Activated T-cell treated with anti-CD3 and anti-CD28 coated beads, Interleukin-2, amount 50 U/mL, for 4 hours (primary cell): Measurements from ENCODE around the gene ANGPTL8. TPM values are rescaled to one million over a fixed set of nuclear protein-coding genes. Genes with fewer than 3 reads are reported as not detected.

Experiments
- ATAC-seq, 2 donors: fragments of 200-7000 bp; cut with Tn5 transposase; one replicate each; pipeline ENCODE4 v1.10.0; 2021
- DNase-seq: peaks from one replicate; pipeline ENCODE4 v3.0.0-alpha.2; 2020
- H3K27me3 Mint-ChIP-seq: one replicate; pipeline ENCODE4 v1.8.0; 2021; ENCODE audit warnings: low read depth, mixed read lengths
- H3K36me3 Mint-ChIP-seq: one replicate; pipeline ENCODE4 v1.8.0; 2022; ENCODE audit warnings: mixed read lengths; ENCODE audit not compliant: insufficient read depth
- H3K4me1 Mint-ChIP-seq: one replicate; pipeline ENCODE4 v1.8.0; 2021; ENCODE audit warnings: low read depth, mixed read lengths
- H3K4me3 Mint-ChIP-seq: one replicate; pipeline ENCODE4 v1.8.0; 2021; ENCODE audit warnings: mild to moderate bottlenecking, moderate library complexity, mixed read lengths
- H3K9me3 Mint-ChIP-seq: one replicate; pipeline ENCODE4 v1.8.0; 2021; ENCODE audit warnings: mixed read lengths
- total RNA-seq, 3 donors: library from RNA; stranded (reverse); gene quantifications; one replicate each; pipeline ENCODE4 v1.2.1, GENCODE V29; 2021

Gene ANGPTL8
- total RNA-seq, 3 donors from 2014 or later: not detected

GRCh38 chr19:11254666-11255065, 15.2 kb downstream of the ANGPTL8 start:
- ATAC-seq (no peak), DNase-seq (no peak)
- Mint-ChIP-seq H3K27me3 (peaks cover 2% of the 10 kb centered on the region), H3K4me3 (no peak overlapping the region), H3K36me3 (no peaks in the 10 kb centered on the region), H3K4me1 (no peaks in the 10 kb centered on the region), H3K9me3 (no peaks in the 10 kb centered on the region)

DNA sequence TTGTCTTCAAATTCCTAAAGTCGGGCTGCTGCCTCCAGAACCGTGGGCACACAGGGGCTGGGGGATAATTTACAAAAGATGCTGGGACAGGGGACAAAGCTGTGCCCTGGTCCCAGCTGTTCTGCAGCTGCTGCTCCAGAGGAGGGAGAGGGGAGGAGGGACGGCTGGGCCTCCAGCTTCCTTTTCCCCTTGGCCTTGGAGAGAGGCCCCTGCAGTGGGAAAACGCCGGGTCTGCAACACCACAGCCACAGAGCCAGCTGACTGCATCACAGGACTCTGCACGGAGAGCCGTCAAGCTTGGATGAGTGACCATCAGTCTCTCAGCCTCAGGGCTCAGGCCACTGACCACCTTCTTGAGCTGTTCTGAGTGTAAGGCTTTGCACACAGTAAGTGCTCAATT, 16.8 kb downstream of the ANGPTL8 start:
- Mint-ChIP-seq H3K27me3 (peaks cover 12% of the 10 kb centered on the region), H3K36me3 (no peaks in the 10 kb centered on the region), H3K4me1 (no peaks in the 10 kb centered on the region), H3K9me3 (no peaks in the 10 kb centered on the region), H3K4me3 (no peak overlapping the region)
- ATAC-seq (no peak), DNase-seq (no peak)

DNA sequence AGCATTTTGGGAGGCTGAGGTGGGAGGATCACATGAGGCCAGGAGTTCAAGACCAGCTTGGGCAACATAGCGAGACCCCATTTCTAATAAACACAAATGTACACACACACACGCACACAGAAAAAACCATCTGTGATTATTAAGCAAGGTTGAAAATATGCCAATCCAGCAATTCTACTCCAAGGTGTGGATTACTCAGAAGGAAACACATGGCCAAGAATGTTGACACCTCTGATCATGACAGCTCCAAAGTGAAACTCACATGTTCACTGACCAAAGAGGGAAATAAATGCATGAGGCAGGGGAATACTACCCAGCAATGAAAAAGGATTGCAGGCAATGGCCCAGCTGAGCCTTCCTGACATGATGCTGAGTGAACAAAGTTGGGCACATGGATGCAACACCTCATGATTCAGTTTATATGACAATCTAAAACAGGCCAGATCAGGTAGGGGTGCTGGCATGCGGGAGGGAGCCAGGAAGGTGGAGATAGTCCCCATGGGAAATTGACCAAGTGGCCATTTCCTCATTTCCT, 18.5 kb downstream of the ANGPTL8 start:
- ATAC-seq: no peak
- Mint-ChIP-seq H3K9me3 (no peaks in the 10 kb centered on the region), H3K36me3 (no peaks in the 10 kb centered on the region), H3K4me3 (no peak overlapping the region), H3K4me1 (peaks cover 1% of the 10 kb centered on the region), H3K27me3 (peaks cover 19% of the 10 kb centered on the region)
- no peak for DNase-seq

DNA sequence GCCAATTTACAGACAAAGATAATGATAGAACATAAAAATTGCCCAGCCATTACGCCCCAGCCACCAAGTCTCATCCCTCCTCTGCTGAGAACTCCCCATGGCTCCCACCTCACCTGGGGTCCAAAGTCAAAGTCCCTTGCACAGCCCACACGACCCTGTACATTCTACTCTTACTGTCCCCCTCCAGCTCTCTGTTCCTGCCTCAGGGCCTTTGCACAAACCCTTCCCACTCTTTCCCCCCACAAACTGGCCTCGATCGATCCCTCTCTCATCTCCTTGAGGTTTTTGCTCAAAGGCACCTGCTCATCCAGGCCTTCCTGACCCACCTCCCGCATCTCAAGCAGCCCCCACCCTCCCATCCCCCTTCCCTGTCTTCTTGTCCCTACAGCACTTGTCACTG, 21.6 kb downstream of the ANGPTL8 start:
- Mint-ChIP-seq H3K4me3 (peak overlapping the region; percentile 66), H3K4me1 (peaks cover 4% of the 10 kb centered on the region), H3K9me3 (no peaks in the 10 kb centered on the region), H3K27me3 (peaks cover 44% of the 10 kb centered on the region), H3K36me3 (no peaks in the 10 kb centered on the region)
- DNase-seq (no peak), ATAC-seq (no peak)

- ATAC-seq (peak in 1 of 2 donors; percentile 11), DNase-seq (no peak)
- Mint-ChIP-seq H3K36me3 (no peaks in the 10 kb centered on the region), H3K4me1 (peaks cover 4% of the 10 kb centered on the region), H3K27me3 (peaks cover 47% of the 10 kb centered on the region), H3K9me3 (no peaks in the 10 kb centered on the region), H3K4me3 (peak overlapping the region; percentile 67)
Measured at GRCh38 chr19:11261431-11261970, 22.1 kb downstream of the ANGPTL8 start.

DNA sequence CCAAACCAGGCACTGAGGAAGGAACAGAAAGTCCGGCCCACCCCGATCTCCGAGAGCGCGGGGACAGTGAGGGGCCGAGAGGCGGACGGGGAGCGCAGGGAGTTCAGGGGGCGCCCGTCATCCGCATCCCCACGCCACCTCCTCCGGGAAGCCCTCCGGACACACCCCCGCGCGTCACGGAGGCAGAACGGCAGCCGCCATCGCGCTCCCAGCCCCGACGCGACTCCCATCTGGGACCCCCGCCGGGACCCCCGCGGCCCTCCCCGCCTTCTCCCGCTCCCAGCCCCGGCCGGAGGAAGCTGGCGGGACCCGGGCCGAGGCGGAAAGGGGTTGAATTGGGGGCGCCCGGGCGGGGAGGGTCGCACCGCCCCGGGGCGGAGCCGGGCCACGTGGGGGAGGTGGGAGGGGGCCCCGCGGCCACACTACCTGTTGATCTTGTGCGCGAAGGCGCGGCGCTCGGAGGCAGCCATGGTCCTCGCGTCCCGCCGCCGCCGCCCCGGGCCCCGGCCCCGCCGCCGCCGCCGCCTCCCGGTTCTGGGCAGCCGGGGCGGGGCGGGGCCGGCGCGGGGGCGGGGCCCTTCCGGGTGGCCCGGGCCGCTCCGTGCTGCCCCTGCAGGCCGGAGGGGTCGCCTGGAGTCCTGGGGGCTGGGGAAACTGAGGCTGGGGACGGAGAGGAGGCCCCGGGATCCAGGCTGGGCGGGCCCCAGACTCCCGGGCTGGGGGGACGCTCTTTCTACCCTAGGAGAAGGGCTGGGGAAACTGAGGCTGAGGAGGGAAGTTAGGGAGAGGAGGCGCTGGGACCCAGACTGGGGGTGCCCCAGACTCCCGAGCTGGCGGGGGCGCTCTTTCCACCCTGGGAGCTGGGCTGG, 22.8 kb downstream of the ANGPTL8 start, which contains the start of gene DOCK6:
DOCK6 (minus strand) TSS at position 554 of the 869 bp plus-strand sequence; CDS start at position 470, 84 bp downstream.
- no peaks in the 10 kb centered on the region for H3K9me3 Mint-ChIP-seq
- H3K27me3 Mint-ChIP-seq: peaks cover 54% of the 10 kb centered on the region
- DNase-seq (no peak), ATAC-seq (peak; percentile 67 to 70)
- H3K4me1 Mint-ChIP-seq: peaks cover 4% of the 10 kb centered on the region
- H3K36me3 Mint-ChIP-seq: no peaks in the 10 kb centered on the region
- peak within 1 kb of the TSS; percentile 74 for H3K4me3 Mint-ChIP-seq

GRCh38 chr19:11263726-11264125, 24.3 kb downstream of the ANGPTL8 start:
- no peaks in the 10 kb centered on the region for H3K36me3 Mint-ChIP-seq
- no peak for ATAC-seq
- DNase-seq: no peak
- H3K4me1 Mint-ChIP-seq: peaks cover 4% of the 10 kb centered on the region
- H3K9me3 Mint-ChIP-seq: no peaks in the 10 kb centered on the region
- peaks cover 68% of the 10 kb centered on the region for H3K27me3 Mint-ChIP-seq
- H3K4me3 Mint-ChIP-seq: no peak overlapping the region

DNA sequence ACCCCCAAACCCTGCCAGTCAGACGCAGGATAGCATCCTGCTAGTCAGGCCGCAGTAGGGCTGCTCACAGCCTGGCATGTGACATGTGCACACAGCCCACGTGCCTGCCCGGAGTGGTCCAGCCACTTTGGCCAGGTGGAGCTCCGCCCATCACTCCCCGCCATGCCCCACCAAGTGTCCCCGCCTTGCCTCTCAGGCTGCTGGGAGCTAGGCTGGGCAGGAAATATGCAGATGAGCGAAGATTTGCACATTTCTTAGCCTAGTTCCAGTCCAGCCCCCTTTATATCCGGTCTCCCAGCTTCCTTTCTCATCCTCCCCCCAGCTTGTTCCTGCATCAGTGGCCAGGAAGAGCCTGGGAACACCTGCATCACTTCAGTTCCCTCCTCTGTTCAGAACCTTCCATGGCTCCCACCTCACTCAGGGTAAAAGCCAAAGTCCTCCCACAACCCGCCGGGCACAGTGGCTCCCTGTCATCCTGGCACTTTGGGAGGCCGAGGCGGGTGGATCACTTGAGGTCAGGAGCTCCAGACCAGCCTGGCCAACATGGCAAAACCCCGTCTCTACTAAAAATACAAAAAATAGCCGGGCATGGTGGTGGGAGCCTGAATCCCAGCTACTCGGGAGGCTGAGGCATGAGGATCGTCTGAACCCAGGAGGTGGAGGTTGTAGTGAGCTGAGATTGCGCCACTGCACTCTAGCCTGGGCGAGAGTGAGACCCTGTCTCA, 25.2 kb downstream of the ANGPTL8 start:
- H3K9me3 Mint-ChIP-seq: no peaks in the 10 kb centered on the region
- H3K4me3 Mint-ChIP-seq: no peak overlapping the region
- H3K27me3 Mint-ChIP-seq: peaks cover 75% of the 10 kb centered on the region

GRCh38 chr19:11265177-11265784, 25.9 kb downstream of the ANGPTL8 start:
- no peak for DNase-seq
- Mint-ChIP-seq H3K4me3 (peak overlapping the region; percentile 20), H3K4me1 (peaks cover 4% of the 10 kb centered on the region), H3K36me3 (no peaks in the 10 kb centered on the region), H3K27me3 (peaks cover 72% of the 10 kb centered on the region), H3K9me3 (no peaks in the 10 kb centered on the region)
- ATAC-seq: no peak

More for the DNA sequence above, 25.2 kb downstream of the ANGPTL8 start:
- ATAC-seq: no peak
- Mint-ChIP-seq H3K36me3 (no peaks in the 10 kb centered on the region), H3K4me1 (peaks cover 4% of the 10 kb centered on the region)
- no peak for DNase-seq

- Mint-ChIP-seq H3K4me1 (peaks cover 4% of the 10 kb centered on the region), H3K4me3 (no peak overlapping the region), H3K36me3 (no peaks in the 10 kb centered on the region), H3K27me3 (peaks cover 71% of the 10 kb centered on the region), H3K9me3 (no peaks in the 10 kb centered on the region)
- DNase-seq: no peak
- ATAC-seq: no peak
Measured at GRCh38 chr19:11265785-11266236, 26.4 kb downstream of the ANGPTL8 start.

DNA sequence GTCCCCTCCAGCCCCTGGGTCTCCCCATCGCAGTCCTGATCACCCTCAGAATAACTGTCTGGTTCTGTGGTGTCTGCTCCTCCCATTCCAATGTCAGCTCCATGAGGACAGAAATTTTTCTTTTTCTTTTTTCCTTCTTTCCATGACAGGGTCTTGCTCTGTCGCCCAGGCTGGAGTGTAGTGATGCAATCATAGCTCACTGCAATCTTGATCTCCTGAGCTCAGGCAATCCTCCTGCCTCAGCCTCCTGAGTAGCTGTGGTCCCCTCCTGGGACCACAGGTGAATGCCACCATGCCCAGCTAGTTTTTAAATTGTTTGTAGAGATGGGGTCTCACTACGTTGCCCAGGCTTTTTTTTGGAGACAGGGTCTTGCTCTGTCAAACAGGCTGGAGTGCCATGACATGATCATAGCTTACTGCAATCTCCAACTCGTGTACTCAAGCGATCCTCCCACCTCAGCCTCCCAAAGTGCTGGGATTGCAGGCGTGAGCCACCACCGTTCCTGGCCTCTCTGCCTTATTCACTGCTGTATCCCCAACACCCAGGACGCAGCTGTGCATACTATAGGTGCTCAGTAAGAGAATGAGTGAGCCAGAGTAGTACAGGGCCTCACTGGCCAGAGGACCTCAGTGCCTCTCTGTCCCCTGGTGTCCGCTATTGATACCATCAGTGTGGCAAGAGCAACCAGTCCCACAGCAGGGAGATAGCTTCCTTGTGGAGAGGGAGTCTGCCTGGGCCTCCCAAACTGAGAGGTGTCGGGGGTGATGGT, 28.1 kb downstream of the ANGPTL8 start:
- Mint-ChIP-seq H3K36me3 (no peaks in the 10 kb centered on the region), H3K4me3 (no peak overlapping the region), H3K27me3 (peaks cover 69% of the 10 kb centered on the region), H3K9me3 (no peaks in the 10 kb centered on the region), H3K4me1 (peaks cover 4% of the 10 kb centered on the region)
- DNase-seq (no peak), ATAC-seq (no peak)

- no peaks in the 10 kb centered on the region for H3K4me1 Mint-ChIP-seq
- DNase-seq (no peak), ATAC-seq (no peak)
- peaks cover 62% of the 10 kb centered on the region for H3K27me3 Mint-ChIP-seq
- H3K4me3 Mint-ChIP-seq: no peak overlapping the region
- no peaks in the 10 kb centered on the region for H3K9me3 Mint-ChIP-seq
- no peaks in the 10 kb centered on the region for H3K36me3 Mint-ChIP-seq
Measured at GRCh38 chr19:11268783-11269267, 29.4 kb downstream of the ANGPTL8 start.

DNA sequence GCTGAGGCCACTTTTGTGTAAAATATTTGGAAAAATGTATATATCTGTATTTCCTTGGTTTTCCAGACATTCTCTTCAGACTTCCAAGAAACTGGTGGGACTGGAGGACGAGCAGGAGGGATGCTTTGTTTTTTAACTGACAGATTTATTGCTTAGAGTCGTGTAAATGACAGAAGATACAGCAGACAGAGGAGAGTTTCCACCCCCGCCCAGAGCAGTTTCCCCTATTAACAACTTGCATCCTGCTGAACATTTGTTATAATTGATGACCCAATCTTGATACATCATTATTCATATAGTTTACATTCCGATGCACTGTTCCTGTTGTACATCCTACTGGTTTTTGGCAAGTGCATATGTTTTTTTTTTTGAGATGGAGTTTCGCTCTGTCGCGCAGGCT, 30.0 kb downstream of the ANGPTL8 start:
- Mint-ChIP-seq H3K27me3 (peaks cover 60% of the 10 kb centered on the region), H3K4me3 (no peak overlapping the region), H3K4me1 (no peaks in the 10 kb centered on the region), H3K9me3 (no peaks in the 10 kb centered on the region), H3K36me3 (no peaks in the 10 kb centered on the region)
- DNase-seq (no peak), ATAC-seq (no peak)
